ENCODE measurements around the gene CFAP77.

CFAP77 gene

GRCh38 chr9:132577119-132577518, 167.1 kb downstream of the CFAP77 start:
- no peak for DNase-seq (ENCODE audit: low read depth)
- TF ChIP-seq, protein P1, sequence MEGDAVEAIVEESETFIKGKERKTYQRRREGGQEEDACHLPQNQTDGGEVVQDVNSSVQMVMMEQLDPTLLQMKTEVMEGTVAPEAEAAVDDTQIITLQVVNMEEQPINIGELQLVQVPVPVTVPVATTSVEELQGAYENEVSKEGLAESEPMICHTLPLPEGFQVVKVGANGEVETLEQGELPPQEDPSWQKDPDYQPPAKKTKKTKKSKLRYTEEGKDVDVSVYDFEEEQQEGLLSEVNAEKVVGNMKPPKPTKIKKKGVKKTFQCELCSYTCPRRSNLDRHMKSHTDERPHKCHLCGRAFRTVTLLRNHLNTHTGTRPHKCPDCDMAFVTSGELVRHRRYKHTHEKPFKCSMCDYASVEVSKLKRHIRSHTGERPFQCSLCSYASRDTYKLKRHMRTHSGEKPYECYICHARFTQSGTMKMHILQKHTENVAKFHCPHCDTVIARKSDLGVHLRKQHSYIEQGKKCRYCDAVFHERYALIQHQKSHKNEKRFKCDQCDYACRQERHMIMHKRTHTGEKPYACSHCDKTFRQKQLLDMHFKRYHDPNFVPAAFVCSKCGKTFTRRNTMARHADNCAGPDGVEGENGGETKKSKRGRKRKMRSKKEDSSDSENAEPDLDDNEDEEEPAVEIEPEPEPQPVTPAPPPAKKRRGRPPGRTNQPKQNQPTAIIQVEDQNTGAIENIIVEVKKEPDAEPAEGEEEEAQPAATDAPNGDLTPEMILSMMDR (conservative IDR thresholded peaks at IDR 0.05; ENCODE audit: low read length) = no peak
- H3K4me3 ChIP-seq (ENCODE audit: low read length) = no peak overlapping the region

DNA sequence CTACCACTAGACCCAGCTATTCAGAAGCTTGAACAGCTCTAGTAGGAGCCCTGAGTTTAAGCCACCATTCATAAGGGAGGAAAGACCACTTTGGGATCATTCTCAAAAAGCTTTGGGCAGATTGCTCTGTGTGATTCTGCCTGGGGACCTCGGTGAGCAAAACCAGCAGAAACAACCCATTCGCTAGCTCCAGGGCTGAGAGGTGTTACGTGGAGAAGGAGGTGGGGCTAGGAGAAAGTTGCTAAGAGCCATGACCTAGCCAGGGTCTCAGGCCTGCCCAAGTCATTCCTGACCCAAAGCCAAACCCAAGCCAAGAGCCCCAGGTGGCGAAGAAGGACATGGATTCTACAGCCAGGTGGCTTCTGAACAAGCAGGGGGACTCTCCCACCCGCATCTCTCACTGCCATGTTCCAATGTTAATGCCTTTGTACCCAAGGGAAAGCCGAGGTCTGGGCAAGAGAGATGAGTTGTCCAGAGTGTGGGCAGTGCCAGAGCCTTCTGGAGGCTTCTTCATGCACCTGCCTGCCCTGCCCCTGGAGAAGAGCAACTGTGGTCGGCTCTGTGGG, 168.4 kb downstream of the CFAP77 start:
- DNase-seq (ENCODE audit: low read depth) = no peak
- no peak overlapping the region for H3K4me3 ChIP-seq (ENCODE audit: low read length)
- TF ChIP-seq, protein P1 (conservative IDR thresholded peaks at IDR 0.05; ENCODE audit: low read length) = no peak

- TF ChIP-seq, protein P1 (conservative IDR thresholded peaks at IDR 0.05; ENCODE audit: low read length) = no peak
- no peak for DNase-seq (ENCODE audit: low read depth)
- no peak overlapping the region for H3K4me3 ChIP-seq (ENCODE audit: low read length)
Observed at GRCh38 chr9:132579427-132579798, 169.4 kb downstream of the CFAP77 start.

DNA sequence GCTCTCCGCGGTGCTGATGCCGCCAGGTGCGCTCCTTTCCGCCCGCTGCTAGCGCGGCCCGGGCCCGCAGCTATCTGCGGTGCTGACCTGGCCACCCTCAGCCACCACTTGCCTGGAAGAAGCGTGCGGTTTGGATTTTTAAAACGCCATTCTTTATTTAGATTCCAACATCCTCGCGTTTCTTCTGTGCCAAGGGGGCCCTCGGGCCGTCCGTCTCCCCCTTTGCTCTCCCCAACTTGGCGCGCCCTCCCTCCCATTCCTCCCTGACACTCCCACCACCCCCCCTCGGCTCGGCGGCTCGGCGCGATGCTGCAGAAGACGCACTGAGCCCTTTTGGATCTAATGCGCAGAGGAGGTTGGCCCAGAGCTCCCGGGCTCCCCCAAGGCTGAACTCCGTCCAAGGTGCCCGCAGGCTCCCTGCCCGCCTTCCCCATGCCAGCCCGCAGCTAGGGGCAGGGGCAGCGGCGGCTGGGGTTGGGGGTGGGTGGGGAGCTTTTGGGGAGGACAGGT, 172.3 kb downstream of the CFAP77 start, which contains the start of gene BARHL1:
TSS of gene BARHL1 (plus strand) at position 331 of the 510 bp plus-strand sequence. CDS start 192 bp downstream, outside the sequence.
- no peak for DNase-seq (ENCODE audit: low read depth)
- peak within 1 kb of the TSS; percentile 41 for H3K4me3 ChIP-seq (ENCODE audit: low read length)

GRCh38 chr9:132582786-132583583, 173.0 kb downstream of the CFAP77 start:
- DNase-seq (ENCODE audit: low read depth) = no peak
- H3K4me3 ChIP-seq (ENCODE audit: low read length) = no peak overlapping the region
- TF ChIP-seq, protein P1 (conservative IDR thresholded peaks at IDR 0.05; ENCODE audit: low read length) = no peak

More for the DNA sequence above, 172.3 kb downstream of the CFAP77 start, which contains the start of gene BARHL1:
- TF ChIP-seq, protein P1 (conservative IDR thresholded peaks at IDR 0.05; ENCODE audit: low read length) = no peak

DNA sequence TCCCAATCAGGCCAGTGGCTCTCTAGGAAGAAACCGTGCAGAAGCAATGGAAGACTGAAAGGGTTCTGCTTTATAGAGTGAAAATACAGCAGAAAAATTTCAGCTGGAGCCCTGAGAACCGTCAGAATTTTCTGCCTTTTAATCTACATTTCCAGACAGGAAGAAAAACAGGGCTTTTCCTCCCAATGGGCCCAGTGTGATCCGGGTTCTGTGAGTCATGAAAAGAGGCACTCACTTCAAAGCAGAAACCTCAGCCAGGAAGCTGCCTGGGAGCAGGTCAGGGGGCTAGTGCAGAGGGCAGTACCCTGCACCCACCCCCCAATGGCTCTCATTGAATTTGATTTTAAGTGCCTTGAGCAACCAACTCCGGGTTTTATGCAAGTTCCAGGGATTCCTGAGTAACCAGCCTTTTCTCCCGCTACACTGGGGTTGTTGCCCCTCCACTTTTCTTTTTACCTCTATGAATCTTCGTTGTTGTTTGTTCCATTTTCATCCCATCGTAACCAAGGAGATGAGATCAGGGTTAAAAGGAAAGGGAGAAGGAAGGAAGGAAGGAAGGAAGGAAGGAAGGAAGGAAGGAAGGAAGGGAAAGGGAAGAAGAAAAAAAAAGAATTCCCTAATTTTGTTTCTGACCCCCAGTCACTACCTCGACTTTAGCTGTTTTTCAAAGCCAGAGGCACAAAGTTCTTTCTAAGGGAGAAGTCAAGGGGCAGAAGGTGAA, 173.7 kb downstream of the CFAP77 start:
- TF ChIP-seq, protein P1 (conservative IDR thresholded peaks at IDR 0.05; ENCODE audit: low read length) = no peak
- DNase-seq (ENCODE audit: low read depth) = no peak
- H3K4me3 ChIP-seq (ENCODE audit: low read length) = no peak overlapping the region
